Type B pancreatic cell (in vitro differentiated cells): ENCODE measurements around the gene ALDH7A1. TPM values are rescaled to one million over a fixed set of nuclear protein-coding genes. Genes with fewer than 3 reads are reported as not detected.
A peak's percentile ranks its signal among the peaks of the same experiment; 100 is the strongest.

Experiments used
- DNase-seq: peaks from one replicate; pipeline ENCODE4 v3.0.0; 2021; ENCODE audit warnings: mixed read lengths; ENCODE audit not compliant: unreplicated experiment; ENCODE audit errors: extremely low spot score
- H3K27ac Mint-ChIP-seq: 2 replicates; pipeline ENCODE4 v1.8.0; 2021; ENCODE audit warnings: mild to moderate bottlenecking, mixed read lengths
- H3K27me3 Mint-ChIP-seq: 2 replicates; pipeline ENCODE4 v1.8.0; 2021; ENCODE audit warnings: mixed read lengths
- H3K36me3 Mint-ChIP-seq: 2 replicates; pipeline ENCODE4 v1.8.0; 2021; ENCODE audit warnings: mixed read lengths
- H3K4me1 Mint-ChIP-seq: one replicate; pipeline ENCODE4 v1.8.0; 2021; ENCODE audit warnings: mixed read lengths; ENCODE audit not compliant: unreplicated experiment
- H3K4me3 Mint-ChIP-seq: 2 replicates; pipeline ENCODE4 v1.8.0; 2021; ENCODE audit warnings: mild to moderate bottlenecking, mixed read lengths
- H3K9me3 Mint-ChIP-seq: 2 replicates; pipeline ENCODE4 v1.8.0; 2021; ENCODE audit warnings: mixed read lengths
- total RNA-seq: library from RNA; stranded (reverse); gene quantifications from 2 replicates; pipeline ENCODE4 v1.2.1, GENCODE V29; 2021; ENCODE audit warnings: low replicate concordance
- TF ChIP-seq, protein P1 (sequence below): fragments of 200-600 bp; sonication (generic); conservative IDR thresholded peaks from 2 replicates; pipeline ENCODE4 v1.5.0; 2021; ENCODE audit warnings: antibody characterized with exemption, mild to moderate bottlenecking

The ALDH7A1 gene
- total RNA-seq, 1 donor from 2014 or later = 119 TPM

GRCh38 chr5:126542441-126542840, 52.6 kb downstream of the ALDH7A1 start:
- TF ChIP-seq, protein P1, sequence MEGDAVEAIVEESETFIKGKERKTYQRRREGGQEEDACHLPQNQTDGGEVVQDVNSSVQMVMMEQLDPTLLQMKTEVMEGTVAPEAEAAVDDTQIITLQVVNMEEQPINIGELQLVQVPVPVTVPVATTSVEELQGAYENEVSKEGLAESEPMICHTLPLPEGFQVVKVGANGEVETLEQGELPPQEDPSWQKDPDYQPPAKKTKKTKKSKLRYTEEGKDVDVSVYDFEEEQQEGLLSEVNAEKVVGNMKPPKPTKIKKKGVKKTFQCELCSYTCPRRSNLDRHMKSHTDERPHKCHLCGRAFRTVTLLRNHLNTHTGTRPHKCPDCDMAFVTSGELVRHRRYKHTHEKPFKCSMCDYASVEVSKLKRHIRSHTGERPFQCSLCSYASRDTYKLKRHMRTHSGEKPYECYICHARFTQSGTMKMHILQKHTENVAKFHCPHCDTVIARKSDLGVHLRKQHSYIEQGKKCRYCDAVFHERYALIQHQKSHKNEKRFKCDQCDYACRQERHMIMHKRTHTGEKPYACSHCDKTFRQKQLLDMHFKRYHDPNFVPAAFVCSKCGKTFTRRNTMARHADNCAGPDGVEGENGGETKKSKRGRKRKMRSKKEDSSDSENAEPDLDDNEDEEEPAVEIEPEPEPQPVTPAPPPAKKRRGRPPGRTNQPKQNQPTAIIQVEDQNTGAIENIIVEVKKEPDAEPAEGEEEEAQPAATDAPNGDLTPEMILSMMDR = no peak
- Mint-ChIP-seq H3K9me3 (no peaks in the 10 kb centered on the region), H3K4me1 (peaks cover 22% of the 10 kb centered on the region), H3K4me3 (no peak overlapping the region), H3K27ac (no peak overlapping the region), H3K36me3 (peaks cover 15% of the 10 kb centered on the region), H3K27me3 (no peaks in the 10 kb centered on the region)
- no peak for DNase-seq

- no peaks in the 10 kb centered on the region for H3K9me3 Mint-ChIP-seq
- peaks cover 25% of the 10 kb centered on the region for H3K4me1 Mint-ChIP-seq
- no peaks in the 10 kb centered on the region for H3K27me3 Mint-ChIP-seq
- no peak overlapping the region for H3K27ac Mint-ChIP-seq
- H3K4me3 Mint-ChIP-seq = no peak overlapping the region
- DNase-seq = no peak
- peaks cover 12% of the 10 kb centered on the region for H3K36me3 Mint-ChIP-seq
- TF ChIP-seq, protein P1 = no peak
Measured at GRCh38 chr5:126540631-126541030, 54.4 kb downstream of the ALDH7A1 start.

- Mint-ChIP-seq H3K36me3 (peaks cover 4% of the 10 kb centered on the region), H3K27me3 (no peaks in the 10 kb centered on the region), H3K27ac (no peak overlapping the region), H3K9me3 (no peaks in the 10 kb centered on the region), H3K4me1 (peaks cover 25% of the 10 kb centered on the region), H3K4me3 (no peak overlapping the region)
- TF ChIP-seq, protein P1 = no peak
- DNase-seq = no peak
Measured at GRCh38 chr5:126538579-126538978, 56.4 kb downstream of the ALDH7A1 start.

DNA sequence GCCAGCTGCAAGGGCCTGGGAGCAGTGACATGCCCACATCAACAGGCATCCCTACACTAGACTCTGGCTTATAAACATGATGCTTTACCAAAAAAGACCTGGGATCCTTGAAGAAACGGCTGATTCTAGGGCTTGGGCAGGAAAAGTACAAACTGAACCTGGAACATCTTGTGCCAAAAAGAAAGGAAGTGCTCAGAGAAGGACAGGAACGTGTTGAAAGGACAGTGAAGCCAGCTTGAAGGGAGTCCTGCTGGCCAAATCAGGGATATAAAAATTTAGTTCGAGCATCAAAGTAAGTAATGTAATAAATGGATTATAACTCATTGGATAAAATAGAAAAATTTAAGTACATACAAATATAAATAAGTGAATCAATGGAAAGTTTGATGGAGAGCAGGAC, 58.1 kb downstream of the ALDH7A1 start:
- peaks cover 27% of the 10 kb centered on the region for H3K4me1 Mint-ChIP-seq
- no peak overlapping the region for H3K4me3 Mint-ChIP-seq
- peaks cover 4% of the 10 kb centered on the region for H3K36me3 Mint-ChIP-seq
- no peaks in the 10 kb centered on the region for H3K27me3 Mint-ChIP-seq
- DNase-seq = no peak
- TF ChIP-seq, protein P1 = peak; percentile 57
- H3K27ac Mint-ChIP-seq = no peak overlapping the region
- H3K9me3 Mint-ChIP-seq = no peaks in the 10 kb centered on the region

- DNase-seq = no peak
- H3K36me3 Mint-ChIP-seq = peaks cover 4% of the 10 kb centered on the region
- no peaks in the 10 kb centered on the region for H3K27me3 Mint-ChIP-seq
- H3K4me1 Mint-ChIP-seq = peaks cover 35% of the 10 kb centered on the region
- H3K9me3 Mint-ChIP-seq = no peaks in the 10 kb centered on the region
- H3K4me3 Mint-ChIP-seq = no peak overlapping the region
- TF ChIP-seq, protein P1 = no peak
- H3K27ac Mint-ChIP-seq = no peak overlapping the region
Measured at GRCh38 chr5:126535856-126536545, 59.0 kb downstream of the ALDH7A1 start.

GRCh38 chr5:126534553-126534952, 60.5 kb downstream of the ALDH7A1 start:
- no peak for DNase-seq
- TF ChIP-seq, protein P1 = no peak
- no peak overlapping the region for H3K27ac Mint-ChIP-seq
- no peak overlapping the region for H3K4me3 Mint-ChIP-seq
- H3K27me3 Mint-ChIP-seq = no peaks in the 10 kb centered on the region
- peaks cover 4% of the 10 kb centered on the region for H3K36me3 Mint-ChIP-seq
- no peaks in the 10 kb centered on the region for H3K9me3 Mint-ChIP-seq
- H3K4me1 Mint-ChIP-seq = peaks cover 32% of the 10 kb centered on the region
